Left lung (tissue), 10 donors: ENCODE results near the gene SLC40A1. TPM values are rescaled to one million over a fixed set of nuclear protein-coding genes. Genes with fewer than 3 reads are reported as not detected.

Source experiments
- ATAC-seq: fragments of 200-7000 bp; cut with Tn5 transposase; one replicate; pipeline ENCODE4 v1.9.1; 2020; ENCODE audit warnings: moderate library complexity
- DNase-seq, 4 donors: peaks; one replicate each; pipeline ENCODE4 v3.0.0-alpha.2; 2013 to 2020
- H3K27ac ChIP-seq, 2 donors: fragments of 200-600 bp; sonication (generic) in 1 of 2; one replicate each; pipeline versions ENCODE4 v1.5.0 to v1.8.0; 2020 to 2021
- H3K27me3 ChIP-seq, 2 donors: fragments of 200-600 bp; sonication (generic) in 1 of 2; one replicate each; pipeline versions ENCODE4 v1.5.0 to v1.8.0; 2020 to 2021
- H3K36me3 ChIP-seq, 2 donors: fragments of 200-600 bp; sonication (generic) in 1 of 2; one replicate each; pipeline versions ENCODE4 v1.5.0 to v1.8.0; 2020 to 2021
- H3K4me1 ChIP-seq, 2 donors: fragments of 200-600 bp; one replicate each; pipeline ENCODE4 v1.8.0; 2021
- H3K4me3 ChIP-seq, 2 donors: fragments of 200-600 bp; sonication (generic) in 1 of 2; one replicate each; pipeline versions ENCODE4 v1.5.0 to v1.8.0; 2020 to 2021; ENCODE audit warnings: mild to moderate bottlenecking in 1 of 2
- H3K9me3 ChIP-seq, 2 donors: fragments of 200-600 bp; sonication (generic) in 1 of 2; one replicate each; pipeline versions ENCODE4 v1.5.0 to v1.8.0; 2020 to 2021
- CTCF ChIP-seq, 2 donors: fragments of 200-600 bp; sonication (generic) in 1 of 2; IDR thresholded peaks; one replicate each; pipeline versions ENCODE4 v1.5.0 to v1.8.0; 2021; ENCODE audit warnings: antibody characterized with exemption in 2 of 2
- intact Hi-C, 2 donors: fragments of 100-400 bp; cut with DNase I; formaldehyde crosslinking; loops; one replicate each; pipeline versions ENCODE4 v1.11.2 to v1.14.2; 2022
- polyA plus RNA-seq, 6 donors: library from polyadenylated mRNA; unstranded; fragments of 120-200 nt; gene quantifications; one replicate each; pipeline ENCODE4 v1.2.1, GENCODE V29; 2013; ENCODE audit not compliant: insufficient read length in 6 of 6
- total RNA-seq, 2 donors: library from RNA; stranded (reverse); fragmentation: NEBNext Ultra II Directional; extraction: Animal tissue kit (Norgen Biotek cat#: 25700); gene quantifications; one replicate each; pipeline ENCODE4 v1.2.1, GENCODE V29; 2021
- donor health status: DM: no; HTN: yes; CAD: no.
- donor health status: DM: no; HTN: no; CAD: no.

Gene SLC40A1
- total and polyA plus RNA-seq, 8 donors, result 104 to 242 (median 212) TPM

GRCh38 chr2:189536830-189537229, 43.8 kb downstream of the SLC40A1 start:
- TF ChIP-seq CTCF (IDR thresholded peaks at IDR 0.05), result no peak
- intact Hi-C loops, result no loop called here
- H3K9me3 ChIP-seq, result no peaks in the 10 kb centered on the region

GRCh38 chr2:189534854-189535832, 45.4 kb downstream of the SLC40A1 start:
- Histone ChIP-seq H3K27me3 (no peaks in the 10 kb centered on the region), H3K4me1 (peaks cover 3 to 13% of the 10 kb centered on the region in 2 donors), H3K36me3 (no peaks in the 10 kb centered on the region), H3K4me3 (no peak overlapping the region), H3K27ac (peak overlapping the region; percentile 14 to 65), H3K9me3 (no peaks in the 10 kb centered on the region)
- no peak for TF ChIP-seq CTCF (IDR thresholded peaks at IDR 0.05)
- ATAC-seq (peak; percentile 70), DNase-seq (no peak)
- intact Hi-C loops, result no loop called here

More at GRCh38 chr2:189536830-189537229, 43.8 kb downstream of the SLC40A1 start:
- no peak overlapping the region for H3K4me3 ChIP-seq
- H3K4me1 ChIP-seq, result peaks cover 3 to 13% of the 10 kb centered on the region in 2 donors
- H3K36me3 ChIP-seq, result no peaks in the 10 kb centered on the region
- no peak for DNase-seq
- ATAC-seq, result no peak
- H3K27ac ChIP-seq, result no peak overlapping the region
- no peaks in the 10 kb centered on the region for H3K27me3 ChIP-seq

- Histone ChIP-seq H3K27ac (peak overlapping the region in 1 of 2 donors; percentile 65), H3K9me3 (no peaks in the 10 kb centered on the region), H3K4me3 (no peak overlapping the region), H3K27me3 (no peaks in the 10 kb centered on the region), H3K4me1 (peaks cover 3 to 13% of the 10 kb centered on the region in 2 donors), H3K36me3 (no peaks in the 10 kb centered on the region)
- no peak for TF ChIP-seq CTCF (IDR thresholded peaks at IDR 0.05)
- intact Hi-C loops, result no loop called here
- no peak for DNase-seq
- peak; percentile 21 for ATAC-seq
Measured at GRCh38 chr2:189533288-189534035, 47.1 kb downstream of the SLC40A1 start.

- ATAC-seq, result peak; percentile 22
- no peak for DNase-seq
- no peak overlapping the region for H3K4me3 ChIP-seq
- TF ChIP-seq CTCF (IDR thresholded peaks at IDR 0.05), result no peak
- peaks cover 3 to 13% of the 10 kb centered on the region in 2 donors for H3K4me1 ChIP-seq
- H3K27ac ChIP-seq, result no peak overlapping the region
- H3K36me3 ChIP-seq, result no peaks in the 10 kb centered on the region
- H3K9me3 ChIP-seq, result no peaks in the 10 kb centered on the region
- intact Hi-C loops, result no loop called here
- no peaks in the 10 kb centered on the region for H3K27me3 ChIP-seq
Measured at GRCh38 chr2:189530965-189531637, 49.5 kb downstream of the SLC40A1 start.
